HG02642 (cell line): Measurements from ENCODE around the gene PTPRN2.

Experiments used
- ATAC-seq: cut with Tn5 transposase; IDR thresholded peaks from one replicate; pipeline ENCODE4 v1.9.1; 2021; ENCODE audit warnings: mild to moderate bottlenecking; ENCODE audit not compliant: unreplicated experiment, poor library complexity

PTPRN2 gene

DNA sequence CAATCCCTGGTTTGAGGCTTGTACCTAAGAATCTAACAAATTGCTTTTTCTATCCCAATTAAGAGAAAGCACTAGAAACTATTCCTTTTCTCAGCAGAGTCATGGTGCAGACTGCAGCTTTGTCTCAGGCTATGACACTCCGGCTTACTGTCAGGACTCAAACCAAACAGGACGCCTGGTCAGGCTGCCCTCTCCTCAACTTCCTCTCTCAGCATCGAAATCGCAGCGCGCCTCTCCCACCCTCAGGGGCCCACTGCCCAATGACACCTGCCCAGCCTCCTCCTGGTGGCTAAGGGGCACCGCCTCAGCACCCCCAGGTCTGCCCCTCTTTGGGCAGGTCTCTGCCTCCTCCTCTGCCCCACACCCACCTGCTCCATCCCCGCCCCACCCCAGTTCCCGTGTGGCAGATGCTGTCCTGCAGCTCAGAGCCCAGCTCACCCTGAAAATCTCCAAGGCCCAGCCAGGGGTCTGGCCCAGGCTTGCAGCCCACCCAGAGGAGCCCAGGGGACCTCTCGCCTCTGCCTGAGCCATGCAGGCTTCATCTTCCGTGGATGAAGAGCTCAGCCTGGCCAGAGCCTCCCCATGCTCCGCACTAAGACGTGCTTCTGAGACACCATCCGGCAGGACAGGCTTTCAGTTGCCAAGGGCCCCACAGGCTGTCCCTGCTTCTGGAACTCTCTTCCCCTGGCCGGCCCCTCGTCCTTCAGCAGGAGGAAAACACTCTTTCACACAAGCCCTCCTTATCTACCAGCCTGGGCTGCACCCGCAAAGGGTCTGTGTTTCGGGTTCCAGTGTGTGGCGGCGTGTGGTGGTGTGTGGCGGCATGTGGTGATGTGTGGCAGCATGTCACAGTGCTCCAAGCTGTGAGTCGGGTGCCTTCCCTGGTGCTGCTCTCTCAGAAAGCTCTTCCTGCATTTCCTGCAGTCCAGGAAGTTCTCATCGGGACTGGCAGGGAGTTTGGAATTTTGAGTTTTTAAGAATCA is 16.4 kb upstream of the PTPRN2 start:
- no peak for ATAC-seq

DNA sequence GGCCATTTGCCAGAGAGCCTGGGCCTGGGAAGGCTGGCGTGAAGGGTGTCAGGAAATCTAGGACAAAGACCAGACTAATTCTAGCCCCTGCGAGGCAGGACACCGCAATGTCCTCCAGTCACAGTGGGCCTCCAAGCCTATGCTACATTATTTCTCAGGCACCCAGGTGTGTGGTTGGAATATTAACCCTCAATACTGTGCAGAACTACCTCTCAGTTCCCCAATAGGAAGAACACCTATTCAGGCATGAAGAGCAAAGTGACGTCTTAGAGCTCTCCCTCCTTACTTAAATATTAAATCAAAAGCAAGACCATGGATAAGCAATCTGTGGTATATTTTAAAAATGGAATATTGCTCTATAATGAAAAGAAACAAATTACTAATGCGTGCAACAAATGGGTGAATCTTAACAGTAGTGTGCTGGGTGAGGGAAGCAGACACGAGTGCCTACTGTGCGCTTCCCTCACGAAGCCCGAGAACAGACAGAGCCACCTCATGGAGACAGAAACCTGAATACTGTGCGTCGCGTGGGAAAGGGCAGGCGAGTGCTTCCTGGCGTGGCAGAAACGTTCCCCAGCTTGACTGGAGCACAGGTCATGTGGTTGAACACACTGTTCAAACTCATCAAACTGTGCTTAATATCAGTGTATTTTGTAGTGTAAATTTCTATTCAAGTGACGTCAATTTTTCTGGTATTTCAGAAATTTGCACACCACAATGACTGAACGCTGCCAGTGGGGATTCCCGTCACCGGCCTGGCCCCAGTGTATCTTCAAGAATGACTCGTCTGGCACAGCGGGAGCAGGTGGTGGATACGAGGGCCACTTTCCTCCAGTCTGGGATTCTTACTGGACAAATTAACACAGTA is 15.5 kb upstream of the PTPRN2 start:
- ATAC-seq: no peak

- ATAC-seq: no peak
Observed at GRCh38 chr7:158602041-158602440, 14.4 kb upstream of the PTPRN2 start.

DNA sequence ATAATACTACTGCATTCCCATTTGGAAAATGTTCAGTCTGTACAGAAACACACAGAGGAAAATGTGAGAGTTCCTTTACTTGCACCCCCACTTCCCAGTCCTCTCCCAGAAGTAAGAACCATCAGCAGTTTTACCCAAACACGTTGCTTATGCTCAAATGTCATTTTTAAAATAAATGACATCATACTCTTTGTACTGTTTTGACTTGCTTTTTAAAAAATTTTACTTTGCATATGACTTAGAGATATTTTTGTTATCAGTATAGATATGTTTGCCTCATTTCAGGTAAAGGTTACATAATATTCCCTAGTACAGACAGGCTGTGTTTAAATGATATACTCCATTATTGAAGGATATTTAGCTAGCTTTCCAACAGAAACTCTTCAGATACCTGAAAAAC is 13.5 kb upstream of the PTPRN2 start:
- no peak for ATAC-seq

DNA sequence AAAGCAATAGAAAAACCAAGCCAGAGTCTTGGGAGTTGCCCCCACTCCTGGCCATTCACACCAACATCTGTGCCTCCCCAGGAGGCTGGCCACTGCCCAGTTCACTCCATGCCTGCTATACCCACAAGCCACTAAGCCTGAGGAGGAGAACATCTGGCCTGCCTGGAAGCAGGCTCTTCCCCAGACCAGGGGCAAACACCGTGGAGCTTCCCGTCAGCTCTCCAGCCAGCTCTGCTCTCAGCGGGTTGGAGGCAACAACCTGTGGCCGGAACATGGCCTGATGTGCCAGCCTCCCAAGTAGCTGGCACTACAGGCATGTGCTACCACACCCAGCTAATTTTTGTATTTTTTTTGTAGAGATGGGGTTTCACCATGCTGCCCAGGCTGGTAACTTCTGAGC is 9.1 kb upstream of the PTPRN2 start:
- ATAC-seq: no peak

DNA sequence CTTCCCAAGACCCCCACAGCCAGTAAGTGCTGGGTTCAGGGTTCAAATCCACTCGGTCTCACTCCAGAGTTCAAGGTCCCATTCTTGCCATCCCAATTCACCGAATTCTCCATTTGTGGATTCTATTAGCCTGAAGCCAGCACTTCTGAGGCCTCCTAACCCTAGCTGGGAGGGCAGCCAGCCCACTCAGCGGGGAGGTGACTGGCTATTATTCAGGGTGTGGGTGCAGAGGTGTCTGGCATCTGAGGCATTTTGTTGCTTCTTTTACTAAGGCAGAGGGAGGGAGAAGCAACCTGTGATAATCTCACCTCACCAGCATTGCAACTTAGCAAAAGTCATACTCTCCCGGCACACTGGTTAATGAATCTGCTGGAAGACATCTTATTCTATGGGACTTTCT is 8.7 kb upstream of the PTPRN2 start:
- no peak for ATAC-seq

DNA sequence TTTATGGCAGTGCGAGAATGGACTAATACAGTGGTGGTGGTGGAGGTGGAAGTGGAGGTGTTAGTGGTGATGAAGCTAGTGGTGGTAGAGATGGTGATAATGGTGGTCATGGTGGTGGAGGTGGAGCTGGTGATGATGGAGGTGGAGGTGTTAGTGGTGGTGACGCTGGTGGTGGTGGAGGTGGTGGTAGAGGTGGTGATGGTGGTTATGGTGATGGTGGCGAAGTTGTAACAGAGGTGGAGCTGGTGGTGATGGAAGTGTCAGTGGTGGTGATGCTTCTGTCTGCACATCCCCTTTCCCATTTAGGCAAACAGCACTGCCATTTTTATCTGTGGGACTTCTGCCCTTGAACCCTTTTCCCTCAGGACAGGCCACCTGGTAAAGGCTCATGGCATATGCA is 7.4 kb upstream of the PTPRN2 start:
- ATAC-seq: no peak

GRCh38 chr7:158592541-158592940 is 4.9 kb upstream of the PTPRN2 start:
- no peak for ATAC-seq

DNA sequence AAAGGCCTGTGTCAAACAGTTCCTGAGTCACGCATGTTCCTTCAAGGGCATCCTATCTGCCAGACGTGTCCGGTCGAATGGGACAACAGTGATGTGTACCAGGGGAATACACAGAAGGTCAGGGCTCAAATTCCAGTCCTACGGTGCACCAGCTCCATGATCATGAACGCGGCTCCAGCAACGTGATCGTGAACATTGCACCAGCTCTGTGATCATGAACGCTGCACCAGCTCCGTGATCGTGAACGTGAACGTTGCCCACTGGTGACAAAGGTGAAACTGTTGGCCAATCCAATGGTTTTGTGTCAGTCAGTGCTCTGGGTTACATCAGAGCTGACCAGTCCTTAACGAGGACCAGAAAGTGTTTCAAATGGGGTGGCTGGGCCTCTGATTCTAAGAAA is 4.3 kb upstream of the PTPRN2 start:
- ATAC-seq: no peak

DNA sequence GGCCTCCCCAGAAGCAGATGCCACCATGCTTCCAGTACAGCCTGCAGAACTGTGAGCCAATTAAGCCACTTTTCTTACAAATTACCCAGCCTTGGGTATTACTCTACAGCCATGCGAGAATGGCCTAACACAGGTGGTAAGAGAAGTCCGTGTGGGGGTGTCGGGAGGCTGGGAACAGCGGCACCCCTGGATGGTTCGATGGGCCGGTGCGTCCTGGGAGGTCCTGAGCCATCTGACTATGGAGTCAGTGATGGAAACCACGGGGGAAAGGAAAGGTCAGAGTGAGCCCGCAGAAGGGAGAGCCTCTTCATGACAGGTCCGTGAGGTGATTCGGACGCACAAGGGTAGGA is 2.5 kb upstream of the PTPRN2 start:
- no peak for ATAC-seq

DNA sequence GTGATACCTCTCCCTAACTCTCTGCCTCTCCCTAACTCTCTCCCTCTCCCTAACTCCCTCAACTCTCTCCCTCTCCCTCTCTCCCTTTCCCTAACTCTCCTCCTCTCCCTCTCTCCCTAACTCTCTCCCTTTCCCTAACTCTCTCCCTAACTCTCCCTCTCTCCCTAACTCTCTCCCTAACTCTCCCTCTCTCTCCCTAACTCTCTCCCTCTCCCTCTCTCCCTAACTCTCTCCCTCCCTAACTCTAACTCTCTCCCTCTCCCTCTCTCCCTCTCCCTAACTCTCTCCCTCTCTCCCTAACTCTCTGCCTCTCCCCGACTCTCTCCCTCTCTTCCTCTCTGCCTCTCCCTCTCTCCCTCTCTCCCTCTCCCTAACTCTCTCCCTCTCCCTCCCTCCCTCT is 2.0 kb upstream of the PTPRN2 start:
- ATAC-seq: no peak

DNA sequence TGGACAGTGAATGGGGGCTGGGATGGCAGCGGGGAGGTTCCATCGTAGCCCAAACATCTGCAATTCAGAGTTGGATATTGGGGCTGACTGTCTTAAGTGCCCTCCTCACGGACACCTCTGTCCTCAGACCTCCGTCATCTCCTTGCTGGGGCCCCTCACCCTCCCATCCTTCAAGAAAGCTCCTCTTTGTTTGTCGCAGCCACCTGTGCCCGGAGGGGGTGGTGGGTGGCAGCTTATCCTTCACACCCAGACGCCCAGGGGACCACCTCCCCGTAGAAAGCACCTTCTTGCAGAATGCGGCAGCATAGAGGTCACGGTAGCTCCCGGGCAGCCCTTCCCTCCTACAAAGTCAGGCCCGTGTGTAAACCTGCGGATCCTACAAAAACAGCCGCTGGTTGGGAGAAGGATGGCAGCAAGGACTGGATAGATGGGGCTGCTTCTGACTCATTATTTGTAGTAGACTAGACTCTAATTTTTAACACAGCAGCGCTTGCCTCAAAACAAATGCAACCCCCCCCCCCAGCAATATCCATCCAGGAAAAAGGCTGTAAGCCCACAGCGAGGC is 1.3 kb upstream of the PTPRN2 start:
- ATAC-seq: no peak

GRCh38 chr7:158588085-158588877 is 658 bp upstream of the PTPRN2 start:
- ATAC-seq: peak; percentile 18

DNA sequence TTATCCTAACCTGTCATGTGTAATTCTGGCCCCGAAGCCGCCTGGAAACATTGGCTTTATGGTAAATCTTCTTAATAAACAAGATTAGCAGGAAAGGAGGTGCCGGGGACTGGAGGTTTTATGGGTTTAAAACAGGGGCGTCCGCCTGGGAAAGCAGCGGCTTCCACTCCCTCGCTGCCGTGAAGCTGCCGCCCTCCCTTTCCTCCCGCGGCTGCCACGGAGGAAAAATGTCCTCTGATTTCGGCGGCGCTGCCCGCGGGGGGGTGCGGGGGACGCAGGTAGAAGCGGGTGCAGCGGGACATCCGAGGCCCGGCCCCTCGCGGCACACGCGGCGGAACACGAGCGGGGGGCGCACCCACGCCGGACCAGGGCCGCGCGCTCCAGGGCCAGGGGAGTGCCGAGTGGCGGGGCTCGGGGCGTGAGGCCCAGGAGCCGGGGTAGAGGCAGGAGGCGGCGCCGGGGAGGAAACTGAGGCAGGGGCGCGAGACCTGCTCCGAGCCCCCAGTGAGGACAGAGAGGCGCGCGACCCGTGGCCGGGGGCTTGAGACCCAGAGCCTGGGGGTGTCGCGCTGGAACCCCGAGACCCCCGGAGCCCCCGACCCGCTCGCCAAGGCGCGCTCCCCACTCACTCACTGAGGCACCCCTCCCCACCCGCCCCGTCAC is 993 bp downstream of the PTPRN2 start:
- no peak for ATAC-seq

- ATAC-seq: no peak
Observed at GRCh38 chr7:158585721-158586498, 1.7 kb downstream of the PTPRN2 start.

GRCh38 chr7:158584407-158584806 is 3.2 kb downstream of the PTPRN2 start:
- ATAC-seq: no peak

GRCh38 chr7:158583810-158584209 is 3.8 kb downstream of the PTPRN2 start:
- ATAC-seq: no peak

- ATAC-seq: no peak
Observed at GRCh38 chr7:158583143-158583542, 4.5 kb downstream of the PTPRN2 start.

GRCh38 chr7:158582089-158582456 is 5.5 kb downstream of the PTPRN2 start:
- no peak for ATAC-seq
